Lung (tissue), 12 donors: ENCODE data around the gene LIFR. TPM values are rescaled to one million over a fixed set of nuclear protein-coding genes. Genes with fewer than 3 reads are reported as not detected.
A peak's percentile ranks its signal among the peaks of the same experiment; 100 is the strongest.

ENCODE experiments used
- ATAC-seq: fragments of 200-7000 bp; cut with Tn5 transposase; one replicate; pipeline ENCODE4 v1.9.1; 2020; ENCODE audit warnings: moderate number of reproducible peaks; ENCODE audit not compliant: insufficient read depth, low FRiP score
- DNase-seq, 3 donors: peaks; one replicate each; pipeline ENCODE4 v3.0.0-alpha.2; 2013 to 2017
- H3K27ac ChIP-seq, 2 donors: one replicate each; pipeline ENCODE4 v1.5.1; 2013; ENCODE audit warnings: mild to moderate bottlenecking in 2 of 2, moderate library complexity in 2 of 2, control low read depth in 1 of 2, inconsistent platforms in 1 of 2, low read depth in 1 of 2, low read length in 1 of 2
- H3K27me3 ChIP-seq, 3 donors: one replicate each; pipeline ENCODE4 v1.5.1; 2013; ENCODE audit warnings: low read length in 2 of 3; ENCODE audit not compliant: control insufficient read depth in 3 of 3, insufficient read depth in 3 of 3
- H3K36me3 ChIP-seq, 4 donors: one replicate each; pipeline ENCODE4 v1.5.1; 2013; ENCODE audit warnings: low read length in 4 of 4, mild to moderate bottlenecking in 1 of 4, moderate library complexity in 1 of 4; ENCODE audit not compliant: control insufficient read depth in 4 of 4, insufficient read depth in 4 of 4
- H3K4me1 ChIP-seq, 5 donors: one replicate each; pipeline ENCODE4 v1.5.1; 2013; ENCODE audit warnings: low read length in 5 of 5, mild to moderate bottlenecking in 2 of 5, moderate library complexity in 1 of 5; ENCODE audit not compliant: control insufficient read depth in 5 of 5, insufficient read depth in 5 of 5
- H3K4me3 ChIP-seq: one replicate; pipeline ENCODE4 v1.5.1; 2013; ENCODE audit warnings: mild to moderate bottlenecking, control low read depth, moderate library complexity
- H3K9ac ChIP-seq, 2 donors: one replicate each; pipeline ENCODE4 v1.5.1; 2013; ENCODE audit warnings: low read length in 2 of 2, control low read depth in 1 of 2; ENCODE audit not compliant: insufficient read depth in 1 of 2
- H3K9me3 ChIP-seq, 4 donors: one replicate each; pipeline ENCODE4 v1.5.1; 2013; ENCODE audit warnings: low read length in 3 of 4, mild to moderate bottlenecking in 1 of 4, moderate library complexity in 1 of 4; ENCODE audit not compliant: control insufficient read depth in 4 of 4, insufficient read depth in 3 of 4
- WGBS, 2 donors: extraction: QIAGEN DNeasy Blood & Tissue Kit; methylation state at CpG; one replicate each; pipeline ENCODE4 v1.1.7; 2013; 5-methylcytosine and 5-hydroxymethylcytosine counted together
- polyA plus RNA-seq, 2 donors: library from polyadenylated mRNA; stranded (reverse); fragments of 200-250 nt; gene quantifications; one replicate each; pipeline ENCODE4 v1.2.1, GENCODE V29; 2013
- total RNA-seq, 2 donors: library from RNA; depleted of rRNA in 1 of 2; stranded (reverse); fragments of >200 nt in 1 of 2; gene quantifications; one replicate each; pipeline ENCODE4 v1.2.1, GENCODE V29; 2014 to 2021
- TF ChIP-seq, protein P1 (sequence below): IDR thresholded peaks from 2 replicates; pipeline ENCODE4 v1.5.1; 2012; ENCODE audit warnings: mild to moderate bottlenecking; ENCODE audit errors: control extremely low read depth, extremely low read depth
- donor health status: control.
- donor health status: control.
- donor health status: Bipolar disorder and iron deficiency.
- donor health status: healthy.
- donor health status: DM: yes; HTN: yes; CAD: no.

Gene LIFR
- total and polyA plus RNA-seq, 4 donors: 14.2 to 345 (median 37.8) TPM

DNA sequence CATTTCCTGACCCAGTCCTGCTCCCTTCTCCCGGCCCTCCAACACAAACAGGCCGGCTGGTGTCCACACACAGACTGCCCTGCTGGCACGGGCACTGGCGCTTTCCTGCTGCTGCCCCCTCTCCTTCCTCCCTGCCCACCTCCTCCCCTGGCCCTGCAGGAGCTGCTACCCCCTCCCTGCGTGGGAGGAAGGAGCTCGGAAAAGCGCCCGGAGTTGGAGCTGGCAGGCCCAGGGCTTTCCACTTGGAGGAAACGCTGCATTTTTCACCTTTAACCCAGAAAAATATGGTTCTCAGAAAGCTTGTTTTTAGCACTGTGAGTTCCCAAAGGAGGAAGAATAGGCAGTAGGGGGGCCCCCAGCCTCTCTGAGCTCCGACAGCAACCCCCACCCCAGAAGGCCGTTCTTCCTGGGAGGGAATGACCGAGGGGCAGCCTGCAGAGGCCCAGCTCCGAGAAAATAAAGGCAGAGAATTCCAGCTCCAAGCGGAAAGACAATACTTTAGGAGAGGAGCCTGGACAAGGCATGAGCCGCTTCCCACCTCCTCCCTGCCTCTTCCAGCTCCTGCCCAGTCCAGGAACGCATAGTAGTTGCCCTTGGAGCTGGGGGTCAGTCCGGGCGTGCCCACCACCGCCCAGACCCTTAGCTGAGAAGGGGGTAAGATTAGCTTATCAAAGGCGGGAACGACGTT is 88.9 kb downstream of the LIFR start:
- 26 to 35% methylated on average over 22 of the region's 22 CpGs for WGBS, 2 donors
- Histone ChIP-seq H3K4me3 (no peak overlapping the region), H3K36me3 (no peaks in the 10 kb centered on the region), H3K9ac (peak overlapping the region in 1 of 2 donors; percentile 36), H3K4me1 (peaks cover 24 to 69% (median 33%) of the 10 kb centered on the region in 5 donors), H3K9me3 (peaks cover 0 to 2% (median 0%) of the 10 kb centered on the region in 4 donors), H3K27ac (peak overlapping the region; percentile 29 to 71), H3K27me3 (no peaks in the 10 kb centered on the region)
- TF ChIP-seq, protein P1, sequence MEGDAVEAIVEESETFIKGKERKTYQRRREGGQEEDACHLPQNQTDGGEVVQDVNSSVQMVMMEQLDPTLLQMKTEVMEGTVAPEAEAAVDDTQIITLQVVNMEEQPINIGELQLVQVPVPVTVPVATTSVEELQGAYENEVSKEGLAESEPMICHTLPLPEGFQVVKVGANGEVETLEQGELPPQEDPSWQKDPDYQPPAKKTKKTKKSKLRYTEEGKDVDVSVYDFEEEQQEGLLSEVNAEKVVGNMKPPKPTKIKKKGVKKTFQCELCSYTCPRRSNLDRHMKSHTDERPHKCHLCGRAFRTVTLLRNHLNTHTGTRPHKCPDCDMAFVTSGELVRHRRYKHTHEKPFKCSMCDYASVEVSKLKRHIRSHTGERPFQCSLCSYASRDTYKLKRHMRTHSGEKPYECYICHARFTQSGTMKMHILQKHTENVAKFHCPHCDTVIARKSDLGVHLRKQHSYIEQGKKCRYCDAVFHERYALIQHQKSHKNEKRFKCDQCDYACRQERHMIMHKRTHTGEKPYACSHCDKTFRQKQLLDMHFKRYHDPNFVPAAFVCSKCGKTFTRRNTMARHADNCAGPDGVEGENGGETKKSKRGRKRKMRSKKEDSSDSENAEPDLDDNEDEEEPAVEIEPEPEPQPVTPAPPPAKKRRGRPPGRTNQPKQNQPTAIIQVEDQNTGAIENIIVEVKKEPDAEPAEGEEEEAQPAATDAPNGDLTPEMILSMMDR: no peak
- ATAC-seq (peak; percentile 43), DNase-seq (peak; percentile 82 to 95 (median 91))

DNA sequence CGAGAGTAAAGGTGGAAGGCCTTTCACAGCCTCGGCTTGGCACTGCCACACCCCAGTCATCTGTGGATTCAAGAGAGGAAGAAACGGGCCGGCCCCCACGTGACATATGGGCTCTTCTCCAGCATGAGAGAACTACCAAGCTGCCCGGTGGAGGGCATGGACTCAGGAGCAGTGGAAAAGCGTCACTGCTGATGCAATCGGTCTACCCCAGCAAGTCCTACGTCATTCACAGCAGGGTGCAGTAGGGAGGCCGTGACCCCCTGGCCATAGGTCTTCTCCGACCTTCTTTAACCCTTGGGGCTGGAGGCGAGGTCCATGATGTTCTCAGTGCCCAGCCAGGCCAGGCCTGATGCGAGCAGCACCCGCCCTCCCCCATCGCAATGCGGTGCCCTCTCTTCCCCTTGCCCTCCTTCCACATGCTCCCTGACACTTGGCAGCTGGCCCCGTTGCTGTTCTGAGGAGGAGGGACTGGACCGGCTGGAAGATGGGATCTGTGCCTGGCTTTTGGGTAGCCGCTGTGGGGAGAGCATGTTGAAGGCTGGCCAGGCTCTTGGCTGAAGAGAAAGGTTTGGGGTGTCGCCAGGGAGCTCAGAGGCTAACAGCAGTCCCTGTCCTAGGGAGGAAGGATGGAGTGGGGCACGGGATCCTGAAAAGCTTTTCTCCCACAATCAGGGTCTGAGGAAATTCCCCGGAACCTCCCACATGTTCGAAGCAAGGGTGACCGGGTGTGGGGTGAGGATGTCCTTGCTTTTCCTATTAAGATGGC is 89.8 kb downstream of the LIFR start:
- no peak overlapping the region for H3K9ac ChIP-seq
- H3K9me3 ChIP-seq: peaks cover 0 to 2% (median 0%) of the 10 kb centered on the region in 4 donors
- ATAC-seq (no peak), DNase-seq (peak; percentile 70 to 86 (median 80))
- H3K27ac ChIP-seq: peak overlapping the region; percentile 29 to 71
- no peaks in the 10 kb centered on the region for H3K36me3 ChIP-seq
- H3K4me3 ChIP-seq: no peak overlapping the region
- 61 to 74% methylated on average over 24 of the region's 24 CpGs for WGBS, 2 donors
- H3K4me1 ChIP-seq: peaks cover 24 to 69% (median 33%) of the 10 kb centered on the region in 5 donors
- no peaks in the 10 kb centered on the region for H3K27me3 ChIP-seq
- TF ChIP-seq, protein P1: no peak

DNA sequence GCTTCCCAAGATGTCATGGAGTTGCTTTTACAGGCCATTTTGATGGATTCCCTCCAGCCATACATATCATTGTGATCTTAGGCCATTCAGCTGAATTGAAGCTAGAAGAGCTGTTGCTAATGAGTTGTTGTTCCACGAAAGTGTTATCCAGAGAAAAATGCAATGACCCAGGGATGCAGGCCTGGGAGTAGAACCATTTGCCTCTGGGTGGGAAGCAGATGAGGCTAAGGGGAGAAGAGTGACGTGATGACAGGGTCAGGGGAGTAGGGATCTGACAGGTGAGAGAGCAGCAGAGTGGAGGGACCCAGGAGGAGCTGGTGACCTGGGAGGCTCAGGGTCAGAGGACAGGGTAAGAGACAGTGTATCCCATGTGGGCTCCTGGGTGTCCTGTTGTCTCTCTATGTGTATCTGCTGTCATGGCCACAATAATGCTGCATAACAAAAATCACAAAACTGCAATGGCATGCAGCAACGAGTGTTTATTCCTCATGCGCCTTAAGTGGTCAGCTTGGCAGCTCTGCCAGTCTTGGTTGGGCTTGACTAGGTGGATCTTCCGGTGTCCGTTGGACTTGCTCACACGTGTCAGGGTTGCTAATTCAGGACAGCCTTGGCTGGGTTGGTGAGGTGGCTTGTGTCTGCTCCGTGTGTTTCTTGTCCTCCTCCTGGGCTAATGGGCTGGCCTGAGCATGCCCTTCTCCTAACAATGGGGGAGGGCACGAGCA is 90.6 kb downstream of the LIFR start:
- Histone ChIP-seq H3K9ac (no peak overlapping the region), H3K9me3 (peaks cover 0 to 2% (median 0%) of the 10 kb centered on the region in 4 donors), H3K27me3 (no peaks in the 10 kb centered on the region), H3K27ac (peak overlapping the region in 1 of 2 donors; percentile 71), H3K36me3 (no peaks in the 10 kb centered on the region), H3K4me1 (peaks cover 24 to 69% (median 33%) of the 10 kb centered on the region in 5 donors), H3K4me3 (no peak overlapping the region)
- WGBS, 2 donors: 73 to 81% methylated on average over 9 of the region's 9 CpGs
- ATAC-seq (no peak), DNase-seq (peak in 1 of 3 donors; percentile 31)
- TF ChIP-seq, protein P1: no peak
